Esophagus squamous epithelium (tissue), 4 donors: ENCODE data around the gene PPM1L.

ENCODE experiments used
- POLR2A ChIP-seq, 4 donors: fragments of 450-650 bp; IDR thresholded peaks; one replicate each; pipeline ENCODE4 v1.6.1; 2017; ENCODE audit warnings: antibody characterized with exemption in 4 of 4, mild to moderate bottlenecking in 4 of 4, moderate library complexity in 3 of 4
- TF ChIP-seq, protein P1 (sequence below), 6 experiments: fragments of 450-650 bp in 4 of 6; fragments of 200-600 bp in 2 of 6; sonication (generic) in 2 of 6; IDR thresholded peaks; one replicate each; pipeline ENCODE4 v1.5.1; 2016 to 2019; ENCODE audit warnings: antibody characterized with exemption in 6 of 6, mild to moderate bottlenecking in 4 of 6, moderate library complexity in 4 of 6

DNA sequence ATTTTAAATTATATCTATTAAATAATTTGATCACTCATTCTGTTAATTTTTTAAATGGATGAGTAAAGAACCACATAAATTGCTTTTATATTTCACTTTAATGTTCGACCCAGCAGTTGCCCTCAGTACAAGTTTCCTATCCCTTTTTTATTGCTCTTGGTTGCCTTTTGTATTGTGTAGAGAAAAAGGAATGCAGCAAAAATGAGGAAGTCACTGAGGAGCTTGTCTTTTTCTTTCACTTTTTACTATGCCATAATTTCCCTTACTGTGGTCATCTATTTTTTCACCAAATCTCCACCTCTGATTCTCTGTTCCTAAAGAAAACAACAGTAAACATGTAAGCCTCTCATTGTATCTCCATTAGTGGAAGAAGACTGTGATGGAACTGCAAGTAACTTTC lies 226.5 kb downstream of the PPM1L start:
- TF ChIP-seq, protein P1, sequence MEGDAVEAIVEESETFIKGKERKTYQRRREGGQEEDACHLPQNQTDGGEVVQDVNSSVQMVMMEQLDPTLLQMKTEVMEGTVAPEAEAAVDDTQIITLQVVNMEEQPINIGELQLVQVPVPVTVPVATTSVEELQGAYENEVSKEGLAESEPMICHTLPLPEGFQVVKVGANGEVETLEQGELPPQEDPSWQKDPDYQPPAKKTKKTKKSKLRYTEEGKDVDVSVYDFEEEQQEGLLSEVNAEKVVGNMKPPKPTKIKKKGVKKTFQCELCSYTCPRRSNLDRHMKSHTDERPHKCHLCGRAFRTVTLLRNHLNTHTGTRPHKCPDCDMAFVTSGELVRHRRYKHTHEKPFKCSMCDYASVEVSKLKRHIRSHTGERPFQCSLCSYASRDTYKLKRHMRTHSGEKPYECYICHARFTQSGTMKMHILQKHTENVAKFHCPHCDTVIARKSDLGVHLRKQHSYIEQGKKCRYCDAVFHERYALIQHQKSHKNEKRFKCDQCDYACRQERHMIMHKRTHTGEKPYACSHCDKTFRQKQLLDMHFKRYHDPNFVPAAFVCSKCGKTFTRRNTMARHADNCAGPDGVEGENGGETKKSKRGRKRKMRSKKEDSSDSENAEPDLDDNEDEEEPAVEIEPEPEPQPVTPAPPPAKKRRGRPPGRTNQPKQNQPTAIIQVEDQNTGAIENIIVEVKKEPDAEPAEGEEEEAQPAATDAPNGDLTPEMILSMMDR (IDR thresholded peaks at IDR 0.05) = no peak
- no peak for TF ChIP-seq POLR2A (IDR thresholded peaks at IDR 0.05)
